HG03175 (cell line): ENCODE data around the gene MROH7.

Source experiments
- ATAC-seq: cut with Tn5 transposase; IDR thresholded peaks from one replicate; pipeline ENCODE4 v1.9.1; 2021; ENCODE audit warnings: mild to moderate bottlenecking, moderate library complexity; ENCODE audit not compliant: unreplicated experiment

MROH7 gene

GRCh38 chr1:54723985-54724384, 82.4 kb downstream of the MROH7 start:
- no peak for ATAC-seq

- ATAC-seq, result no peak
Observed at GRCh38 chr1:54724771-54725170, 83.2 kb downstream of the MROH7 start.

GRCh38 chr1:54728027-54728426, 86.4 kb downstream of the MROH7 start:
- ATAC-seq, result no peak

GRCh38 chr1:54736685-54737084, 95.1 kb downstream of the MROH7 start:
- no peak for ATAC-seq

- no peak for ATAC-seq
Observed at GRCh38 chr1:54738244-54738643, 96.7 kb downstream of the MROH7 start.

- ATAC-seq, result no peak
Observed at GRCh38 chr1:54741531-54741930, 99.9 kb downstream of the MROH7 start.

GRCh38 chr1:54742282-54742681, 100.7 kb downstream of the MROH7 start:
- no peak for ATAC-seq

GRCh38 chr1:54743416-54744226, 102.0 kb downstream of the MROH7 start:
- ATAC-seq, result no peak

GRCh38 chr1:54744696-54745095, 103.1 kb downstream of the MROH7 start:
- no peak for ATAC-seq

GRCh38 chr1:54745274-54745673, 103.7 kb downstream of the MROH7 start:
- no peak for ATAC-seq

GRCh38 chr1:54745864-54746263, 104.3 kb downstream of the MROH7 start:
- no peak for ATAC-seq

- no peak for ATAC-seq
Observed at GRCh38 chr1:54748094-54748835, 106.7 kb downstream of the MROH7 start.

- no peak for ATAC-seq
Observed at GRCh38 chr1:54750596-54750995, 109.0 kb downstream of the MROH7 start.

GRCh38 chr1:54751426-54751825, 109.8 kb downstream of the MROH7 start:
- ATAC-seq, result no peak

GRCh38 chr1:54754045-54754444, 112.5 kb downstream of the MROH7 start:
- ATAC-seq, result no peak

- ATAC-seq, result no peak
Observed at GRCh38 chr1:54754486-54755285, 113.1 kb downstream of the MROH7 start.

- no peak for ATAC-seq
Observed at GRCh38 chr1:54757833-54758232, 116.2 kb downstream of the MROH7 start.

GRCh38 chr1:54758678-54759348, 117.2 kb downstream of the MROH7 start:
- no peak for ATAC-seq
